NCI-H2029 treated with DMSO at 0.1 percent for 48 hours (cell line): Measurements from ENCODE around the gene CLCNKB.
"Not testable (repeated sequence)": the region's sequence is repeated elsewhere in the genome, so short reads cannot be mapped to it uniquely, and the experiment has no call there.

Source experiments
- DNase-seq: peaks from one replicate; lab custom pipeline; 2025; lab: John Stamatoyannopoulos, UW

The CLCNKB gene

GRCh38 chr1:16015491-16015890, 28.1 kb upstream of the CLCNKB start:
- no peak for DNase-seq

GRCh38 chr1:16015960-16016901, 27.4 kb upstream of the CLCNKB start:
- no peak for DNase-seq

GRCh38 chr1:16017076-16017460, 26.5 kb upstream of the CLCNKB start:
- DNase-seq, result no peak

GRCh38 chr1:16017461-16018303, 25.9 kb upstream of the CLCNKB start, which contains the start of gene HSPB7:
Gene HSPB7, minus strand, starts transcription at chr1:16018043. Its CDS starts 80 bp downstream, at chr1:16017963.
- DNase-seq, result no peak

- no peak for DNase-seq
Measured at GRCh38 chr1:16018308-16018707, 25.3 kb upstream of the CLCNKB start.

GRCh38 chr1:16018749-16019643, 24.6 kb upstream of the CLCNKB start:
- no peak for DNase-seq

- DNase-seq, result no peak
Measured at GRCh38 chr1:16019644-16020277, 23.8 kb upstream of the CLCNKB start.

GRCh38 chr1:16020325-16020724, 23.3 kb upstream of the CLCNKB start:
- DNase-seq, result no peak

GRCh38 chr1:16020878-16021277, 22.7 kb upstream of the CLCNKB start:
- DNase-seq, result not testable (repeated sequence)

GRCh38 chr1:16021681-16022080, 21.9 kb upstream of the CLCNKB start, which contains the start of gene CLCNKA:
Gene CLCNKA, plus strand, starts transcription at chr1:16022036. Its CDS starts 584 bp downstream, at chr1:16022620.
- DNase-seq, result no peak

GRCh38 chr1:16022393-16022792, 21.2 kb upstream of the CLCNKB start:
- DNase-seq, result no peak

GRCh38 chr1:16023050-16023653, 20.4 kb upstream of the CLCNKB start:
- DNase-seq, result no peak

GRCh38 chr1:16026302-16026701, 17.3 kb upstream of the CLCNKB start:
- DNase-seq, result not testable (repeated sequence)

GRCh38 chr1:16026723-16027484, 16.7 kb upstream of the CLCNKB start:
- no peak for DNase-seq

GRCh38 chr1:16028237-16029002, 15.2 kb upstream of the CLCNKB start:
- DNase-seq, result no peak

- DNase-seq, result not testable (repeated sequence)
Measured at GRCh38 chr1:16029003-16029268, 14.6 kb upstream of the CLCNKB start.

GRCh38 chr1:16029288-16029687, 14.3 kb upstream of the CLCNKB start:
- no peak for DNase-seq

GRCh38 chr1:16031551-16031950, 12.0 kb upstream of the CLCNKB start:
- DNase-seq, result no peak

- DNase-seq, result no peak
Measured at GRCh38 chr1:16032388-16033102, 11.0 kb upstream of the CLCNKB start.
